ENCODE measurements around the gene FNBP1.

The FNBP1 gene

DNA sequence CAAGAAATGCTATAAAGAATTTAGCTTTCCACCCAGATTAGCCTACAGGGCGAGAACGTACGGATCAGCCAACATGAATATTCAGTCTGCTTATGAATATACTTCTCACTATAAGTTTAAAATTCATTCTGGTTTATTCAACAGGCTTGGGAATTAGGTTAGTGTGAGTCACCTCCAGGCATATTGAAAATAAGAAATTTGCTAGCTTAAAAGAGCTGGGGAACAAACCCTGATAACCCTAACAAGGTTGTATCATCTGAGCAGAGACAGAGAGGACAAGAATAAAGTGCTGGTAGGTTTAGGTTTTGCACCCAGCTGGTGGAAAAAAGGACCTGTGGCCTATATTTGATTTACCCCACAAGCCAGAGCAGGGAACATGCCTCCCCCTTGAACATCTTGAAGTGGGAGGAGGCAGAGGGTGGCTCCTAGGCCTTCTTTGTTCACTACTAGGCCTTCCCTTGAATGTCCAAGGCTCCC, 12.3 kb downstream of the FNBP1 start:
- no peak overlapping the region for H3K27ac ChIP-seq (ENCODE audit: extremely low read depth, low read depth, low read length)
- no peak overlapping the region for H3K4me3 ChIP-seq (ENCODE audit: low read depth, low read length)
- no peaks in the 10 kb centered on the region for H3K36me3 ChIP-seq (ENCODE audit: control insufficient read depth in 2 of 2, insufficient read depth in 1 of 2, low read length in 2 of 2)
- POLR2A ChIA-PET = interaction anchor here (0.6 to 2.6 kb wide), 3 partner anchors 12 to 67 kb away, joined by 3 to 7 read pairs (median 5); partner anchors contain the start of gene FNBP1
- no peaks in the 10 kb centered on the region for H3K9me3 ChIP-seq (ENCODE audit: control insufficient read depth, insufficient read depth, low read depth, low read length)
- no peak for TF ChIP-seq ZNF184 (tag by site-specific recombination; IDR thresholded peaks at IDR 0.05)
- TF ChIP-seq ZNF366 (tag by site-specific recombination; conservative IDR thresholded peaks at IDR 0.05) = no peak
- TF ChIP-seq ZNF777 (tag by site-specific recombination; IDR thresholded peaks at IDR 0.05; ENCODE audit: borderline replicate concordance) = no peak
- TF ChIP-seq ZFHX2 (tag by site-specific recombination; conservative IDR thresholded peaks at IDR 0.05) = 0 out of 2 replicates have a peak, but pooled peaks have one; percentile 31
- peak; percentile 64 for TF ChIP-seq SCRT2 (tag by site-specific recombination; IDR thresholded peaks at IDR 0.05)
- TF ChIP-seq SETDB1 (IDR thresholded peaks at IDR 0.05; ENCODE audit: insufficient read length, low read length) = no peak
- no peak for TF ChIP-seq ZNF138 (tag by site-specific recombination; IDR thresholded peaks at IDR 0.05; ENCODE audit: borderline replicate concordance)
- TF ChIP-seq, protein P1, sequence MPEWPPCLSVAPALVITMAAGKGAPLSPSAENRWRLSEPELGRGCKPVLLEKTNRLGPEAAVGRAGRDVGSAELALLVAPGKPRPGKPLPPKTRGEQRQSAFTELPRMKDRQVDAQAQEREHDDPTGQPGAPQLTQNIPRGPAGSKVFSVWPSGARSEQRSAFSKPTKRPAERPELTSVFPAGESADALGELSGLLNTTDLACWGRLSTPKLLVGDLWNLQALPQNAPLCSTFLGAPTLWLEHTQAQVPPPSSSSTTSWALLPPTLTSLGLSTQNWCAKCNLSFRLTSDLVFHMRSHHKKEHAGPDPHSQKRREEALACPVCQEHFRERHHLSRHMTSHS (tag by site-specific recombination; IDR thresholded peaks at IDR 0.05) = no peak
- TF ChIP-seq ZNF585B (tag by site-specific recombination; IDR thresholded peaks at IDR 0.05) = no peak
- H3K4me1 ChIP-seq (ENCODE audit: control insufficient read depth, insufficient read depth, low read length) = no peaks in the 10 kb centered on the region; the same call in 1 of the 2 replicates
- CTCF ChIA-PET = interaction anchor here (0.6 to 0.8 kb wide), 2 partner anchors 11 to 146 kb away, joined by 3 read pairs; no protein-coding TSS in a partner anchor

DNA sequence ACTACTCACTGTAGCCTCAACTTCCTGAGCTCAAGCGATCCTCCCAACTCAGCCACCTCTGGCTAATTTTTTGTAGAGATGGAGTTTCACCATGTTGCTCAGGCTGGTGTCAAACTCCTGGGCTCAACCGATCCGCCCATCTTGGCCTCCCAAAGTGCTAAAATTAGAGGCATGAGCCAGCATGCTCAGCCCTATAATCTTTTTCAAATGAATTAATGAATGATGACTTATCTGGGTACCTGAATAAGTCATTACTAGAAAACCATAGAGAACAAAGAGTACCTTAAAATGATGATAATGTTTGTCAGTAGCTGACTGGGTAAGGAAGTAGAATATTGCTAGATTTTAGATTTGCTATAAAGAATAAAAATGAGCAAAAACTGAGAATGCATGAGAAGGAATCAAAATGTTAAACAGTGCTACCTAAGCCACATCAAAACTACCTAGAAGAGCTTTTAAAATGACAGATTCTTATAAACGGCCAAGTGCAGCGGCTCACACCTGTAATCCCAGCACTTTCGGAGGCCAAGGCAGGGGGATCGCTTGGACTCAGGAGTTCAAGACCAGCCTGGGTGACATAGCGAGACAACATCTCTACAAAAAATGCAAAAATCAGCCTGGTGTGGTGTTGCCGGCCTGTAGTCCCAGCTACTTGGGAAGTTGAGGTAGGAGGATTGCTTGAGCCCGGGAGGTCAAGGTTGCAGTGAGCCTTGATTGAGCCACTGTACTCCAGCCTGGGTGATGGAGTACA, 13.6 kb downstream of the FNBP1 start:
- H3K27ac ChIP-seq (ENCODE audit: extremely low read depth, low read depth, low read length) = no peak overlapping the region
- no peak overlapping the region for H3K4me3 ChIP-seq (ENCODE audit: low read depth, low read length)
- no peaks in the 10 kb centered on the region for H3K9me3 ChIP-seq (ENCODE audit: control insufficient read depth, insufficient read depth, low read depth, low read length)
- H3K36me3 ChIP-seq (ENCODE audit: control insufficient read depth in 2 of 2, insufficient read depth in 1 of 2, low read length in 2 of 2) = no peaks in the 10 kb centered on the region
- ChIA-PET POLR2A (interaction anchor here (0.6 to 1.8 kb wide), 2 partner anchors 13 to 550 kb away, joined by 5 to 8 read pairs; partner anchors contain the start of genes FNBP1 and FUBP3), CTCF (interaction anchor here (0.6 to 1.0 kb wide), 5 partner anchors 15 to 191 kb away, joined by 3 to 4 read pairs (median 4); no protein-coding TSS in a partner anchor)
- no peak for TF ChIP-seq GLIS2 (tag by site-specific recombination; IDR thresholded peaks at IDR 0.05)
- TF ChIP-seq, protein P2, sequence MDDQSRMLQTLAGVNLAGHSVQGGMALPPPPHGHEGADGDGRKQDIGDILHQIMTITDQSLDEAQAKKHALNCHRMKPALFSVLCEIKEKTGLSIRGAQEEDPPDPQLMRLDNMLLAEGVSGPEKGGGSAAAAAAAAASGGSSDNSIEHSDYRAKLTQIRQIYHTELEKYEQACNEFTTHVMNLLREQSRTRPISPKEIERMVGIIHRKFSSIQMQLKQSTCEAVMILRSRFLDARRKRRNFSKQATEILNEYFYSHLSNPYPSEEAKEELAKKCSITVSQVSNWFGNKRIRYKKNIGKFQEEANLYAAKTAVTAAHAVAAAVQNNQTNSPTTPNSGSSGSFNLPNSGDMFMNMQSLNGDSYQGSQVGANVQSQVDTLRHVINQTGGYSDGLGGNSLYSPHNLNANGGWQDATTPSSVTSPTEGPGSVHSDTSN (CRISPR knock-in tag; IDR thresholded peaks at IDR 0.05) = no peak
- no peak for TF ChIP-seq ZNF658 (tag by site-specific recombination; IDR thresholded peaks at IDR 0.05)
- no peak for TF ChIP-seq ZNF76 (tag by site-specific recombination; IDR thresholded peaks at IDR 0.05; ENCODE audit: borderline replicate concordance, low read depth)
- TF ChIP-seq, protein P3, sequence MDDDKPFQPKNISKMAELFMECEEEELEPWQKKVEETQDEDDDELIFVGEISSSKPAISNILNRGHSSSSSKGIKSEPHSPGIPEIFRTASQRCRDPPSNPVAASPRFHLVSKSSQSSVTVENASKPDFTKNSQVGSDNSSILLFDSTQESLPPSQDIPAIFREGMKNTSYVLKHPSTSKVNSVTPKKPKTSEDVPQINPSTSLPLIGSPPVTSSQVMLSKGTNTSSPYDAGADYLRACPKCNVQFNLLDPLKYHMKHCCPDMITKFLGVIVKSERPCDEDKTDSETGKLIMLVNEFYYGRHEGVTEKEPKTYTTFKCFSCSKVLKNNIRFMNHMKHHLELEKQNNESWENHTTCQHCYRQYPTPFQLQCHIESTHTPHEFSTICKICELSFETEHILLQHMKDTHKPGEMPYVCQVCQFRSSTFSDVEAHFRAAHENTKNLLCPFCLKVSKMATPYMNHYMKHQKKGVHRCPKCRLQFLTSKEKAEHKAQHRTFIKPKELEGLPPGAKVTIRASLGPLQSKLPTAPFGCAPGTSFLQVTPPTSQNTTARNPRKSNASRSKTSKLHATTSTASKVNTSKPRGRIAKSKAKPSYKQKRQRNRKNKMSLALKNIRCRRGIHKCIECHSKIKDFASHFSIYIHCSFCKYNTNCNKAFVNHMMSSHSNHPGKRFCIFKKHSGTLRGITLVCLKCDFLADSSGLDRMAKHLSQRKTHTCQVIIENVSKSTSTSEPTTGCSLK (tag by site-specific recombination; IDR thresholded peaks at IDR 0.05) = no peak
- TF ChIP-seq, protein P4, sequence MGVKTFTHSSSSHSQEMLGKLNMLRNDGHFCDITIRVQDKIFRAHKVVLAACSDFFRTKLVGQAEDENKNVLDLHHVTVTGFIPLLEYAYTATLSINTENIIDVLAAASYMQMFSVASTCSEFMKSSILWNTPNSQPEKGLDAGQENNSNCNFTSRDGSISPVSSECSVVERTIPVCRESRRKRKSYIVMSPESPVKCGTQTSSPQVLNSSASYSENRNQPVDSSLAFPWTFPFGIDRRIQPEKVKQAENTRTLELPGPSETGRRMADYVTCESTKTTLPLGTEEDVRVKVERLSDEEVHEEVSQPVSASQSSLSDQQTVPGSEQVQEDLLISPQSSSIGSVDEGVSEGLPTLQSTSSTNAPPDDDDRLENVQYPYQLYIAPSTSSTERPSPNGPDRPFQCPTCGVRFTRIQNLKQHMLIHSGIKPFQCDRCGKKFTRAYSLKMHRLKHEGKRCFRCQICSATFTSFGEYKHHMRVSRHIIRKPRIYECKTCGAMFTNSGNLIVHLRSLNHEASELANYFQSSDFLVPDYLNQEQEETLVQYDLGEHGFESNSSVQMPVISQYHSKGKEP (tag by site-specific recombination; IDR thresholded peaks at IDR 0.05) = no peak
- H3K4me1 ChIP-seq (ENCODE audit: control insufficient read depth, insufficient read depth, low read length) = no peaks in the 10 kb centered on the region; the same call in 1 of the 2 replicates
